Brain microvascular endothelial cell (primary cell): ENCODE results near the gene DLGAP4.

Experiments
- DNase-seq: peaks from one replicate; pipeline ENCODE4 v3.0.0-alpha.2; 2020
- H3K27ac ChIP-seq: fragments of 250-450 bp; sonication (Bioruptor Pico); 2 replicates; pipeline ENCODE4 v1.5.1; 2020; ENCODE audit warnings: mild to moderate bottlenecking, moderate library complexity
- H3K27me3 ChIP-seq: fragments of 250-450 bp; sonication (Bioruptor Pico); replicated peaks from 2 replicates; pipeline ENCODE4 v1.5.1; 2020; ENCODE audit warnings: mild to moderate bottlenecking
- H3K36me3 ChIP-seq: fragments of 250-450 bp; sonication (Bioruptor Pico); replicated peaks from 2 replicates; pipeline ENCODE4 v1.5.1; 2020; ENCODE audit warnings: mild to moderate bottlenecking
- H3K4me3 ChIP-seq: 2 replicates; pipeline ENCODE4 v1.5.1; 2011; ENCODE audit warnings: low read depth, mild to moderate bottlenecking, control low read depth, low read length, moderate library complexity
- CTCF ChIP-seq: IDR thresholded peaks from 2 replicates; pipeline ENCODE4 v1.5.1; 2011; ENCODE audit warnings: low read depth, mild to moderate bottlenecking, moderate library complexity, low read length, control low read depth, inconsistent platforms; ENCODE audit errors: missing control alignments
- in situ Hi-C: cut with HindIII; loops from 2 replicates; pipeline ENCODE4 v1.10.0; 2017; ENCODE audit warnings: low sequenced_read_pairs, low pct_ligation_motif_present

The DLGAP4 gene

GRCh38 chr20:36320261-36320897, 14.2 kb downstream of the DLGAP4 start:
- TF ChIP-seq CTCF = no peak
- Histone ChIP-seq H3K27me3 (no peaks in the 10 kb centered on the region), H3K4me3 (no peak overlapping the region), H3K27ac (no peak overlapping the region), H3K36me3 (no peaks in the 10 kb centered on the region)
- in situ Hi-C loops = no loop called here
- no peak for DNase-seq

GRCh38 chr20:36320898-36321695, 15.0 kb downstream of the DLGAP4 start:
- no peaks in the 10 kb centered on the region for H3K36me3 ChIP-seq
- no peaks in the 10 kb centered on the region for H3K27me3 ChIP-seq
- no peak overlapping the region for H3K27ac ChIP-seq
- DNase-seq = no peak
- no peak overlapping the region for H3K4me3 ChIP-seq
- in situ Hi-C loops = no loop called here
- no peak for TF ChIP-seq CTCF

GRCh38 chr20:36322131-36322530, 16.0 kb downstream of the DLGAP4 start:
- TF ChIP-seq CTCF = no peak
- Histone ChIP-seq H3K27ac (no peak overlapping the region), H3K4me3 (no peak overlapping the region), H3K27me3 (no peaks in the 10 kb centered on the region), H3K36me3 (no peaks in the 10 kb centered on the region)
- in situ Hi-C loops = no loop called here
- DNase-seq = no peak

- no peak for DNase-seq
- Histone ChIP-seq H3K27me3 (peaks cover 28% of the 10 kb centered on the region), H3K4me3 (no peak overlapping the region), H3K27ac (no peak overlapping the region), H3K36me3 (no peaks in the 10 kb centered on the region)
- in situ Hi-C loops = no loop called here
- no peak for TF ChIP-seq CTCF
Observed at GRCh38 chr20:36330091-36330490, 24.0 kb downstream of the DLGAP4 start.

GRCh38 chr20:36331209-36331608, 25.1 kb downstream of the DLGAP4 start:
- no peak for DNase-seq
- in situ Hi-C loops = no loop called here
- Histone ChIP-seq H3K4me3 (no peak overlapping the region), H3K36me3 (no peaks in the 10 kb centered on the region), H3K27me3 (peaks cover 37% of the 10 kb centered on the region), H3K27ac (no peak overlapping the region)
- TF ChIP-seq CTCF = no peak
